DOHH2 (cell line): ENCODE data around the gene SLC10A6.

Experiments
- CTCF ChIP-seq: fragments of 200-600 bp; sonication (generic); IDR thresholded peaks from one replicate; pipeline ENCODE4 v1.5.1; 2014; ENCODE audit warnings: antibody characterized with exemption, mild to moderate bottlenecking, low read depth, low read length; ENCODE audit not compliant: poor library complexity, severe bottlenecking
- EZH2phosphoT487 ChIP-seq: fragments of 200-600 bp; sonication (generic); IDR thresholded peaks from 2 replicates; pipeline ENCODE4 v1.6.1; 2017; ENCODE audit warnings: borderline replicate concordance, mild to moderate bottlenecking, antibody characterized with exemption, low read length, moderate library complexity, mixed read lengths

- TF ChIP-seq CTCF (no peak), EZH2phosphoT487 (no peak)
These were observed 4.0 kb upstream of the SLC10A6 start for GRCh38 chr4:86853209-86853608.
